Neural cell (in vitro differentiated cells): ENCODE results near the gene RDH14. TPM values are rescaled to one million over a fixed set of nuclear protein-coding genes. Genes with fewer than 3 reads are reported as not detected.

Experiments used
- H2AFZ ChIP-seq: fragments of 200-600, 300-800 bp; sonication (generic), shearing (Covaris generic); 2 replicates; pipeline ENCODE4 v1.6.0; 2014; ENCODE audit warnings: low read depth, mild to moderate bottlenecking, antibody characterized with exemption, low read length, moderate library complexity
- H3F3A ChIP-seq: fragments of 200-600 bp; shearing (Covaris generic); 2 replicates; pipeline ENCODE4 v1.6.1; 2016; ENCODE audit warnings: mild to moderate bottlenecking, moderate library complexity, mixed read lengths, antibody characterized with exemption, low read length; ENCODE audit not compliant: insufficient read depth, poor library complexity, severe bottlenecking
- H3K27ac ChIP-seq: fragments of 200-600, 300-800 bp; sonication (generic), shearing (Covaris generic); 2 replicates; pipeline ENCODE4 v1.5.1; 2014; ENCODE audit warnings: mild to moderate bottlenecking, low read length, moderate library complexity
- H3K27me3 ChIP-seq: fragments of 300-800, 200-600 bp; sonication (generic), shearing (Covaris generic); 2 replicates; pipeline ENCODE4 v1.6.0; 2014; ENCODE audit warnings: mild to moderate bottlenecking, low read depth, low read length, moderate library complexity; ENCODE audit not compliant: insufficient read depth
- H3K36me3 ChIP-seq: fragments of 300-800, 200-600 bp; sonication (generic), shearing (Covaris generic); 2 replicates; pipeline ENCODE4 v1.5.1; 2014; ENCODE audit warnings: mild to moderate bottlenecking, antibody characterized with exemption, low read length, moderate library complexity; ENCODE audit not compliant: insufficient read depth
- H3K4me2 ChIP-seq: fragments of 300-800, 200-600 bp; sonication (generic), shearing (Covaris generic); 2 replicates; pipeline ENCODE4 v1.6.0; 2014; ENCODE audit warnings: mild to moderate bottlenecking, low read length
- H3K4me3 ChIP-seq: fragments of 300-800, 200-600 bp; sonication (generic), shearing (Covaris generic); 2 replicates; pipeline ENCODE4 v1.5.1; 2014; ENCODE audit warnings: mild to moderate bottlenecking, low read length, moderate library complexity
- H3K79me2 ChIP-seq: fragments of 200-600 bp; shearing (Covaris generic); replicated peaks from 2 replicates; pipeline ENCODE4 v1.6.0; 2014; ENCODE audit warnings: mild to moderate bottlenecking, low read length, moderate library complexity; ENCODE audit not compliant: insufficient read depth
- H3K9ac ChIP-seq: fragments of 300-800, 200-600 bp; sonication (generic), shearing (Covaris generic); 2 replicates; pipeline ENCODE4 v1.6.1; 2016; ENCODE audit warnings: mild to moderate bottlenecking, low read length, mixed read lengths
- H3K9me2 ChIP-seq: fragments of 200-600 bp; shearing (Covaris generic); 2 replicates; pipeline ENCODE4 v1.6.1; 2016; ENCODE audit warnings: mild to moderate bottlenecking, low read length, mixed read lengths; ENCODE audit not compliant: insufficient read depth
- H3K9me3 ChIP-seq: fragments of 200-600, 300-800 bp; sonication (generic), shearing (Covaris generic); 2 replicates; pipeline ENCODE4 v1.6.1; 2016; ENCODE audit warnings: mild to moderate bottlenecking, mixed run types, low read length, moderate library complexity, mixed read lengths
- H4K20me1 ChIP-seq: fragments of 200-600 bp; shearing (Covaris generic); 2 replicates; pipeline ENCODE4 v1.6.1; 2016; ENCODE audit warnings: mild to moderate bottlenecking, mixed run types; ENCODE audit not compliant: insufficient read depth
- CTCF ChIP-seq: fragments of 450-650 bp; IDR thresholded peaks from 2 replicates; pipeline ENCODE4 v1.5.1; 2014; ENCODE audit warnings: antibody characterized with exemption, mild to moderate bottlenecking, moderate library complexity; ENCODE audit not compliant: poor library complexity, severe bottlenecking
- EP300 ChIP-seq: fragments of 450-650 bp; conservative IDR thresholded peaks from 2 replicates; pipeline ENCODE4 v1.6.1; 2014; ENCODE audit warnings: antibody characterized with exemption, mild to moderate bottlenecking, moderate library complexity; ENCODE audit not compliant: poor library complexity, severe bottlenecking
- EZH2 ChIP-seq: fragments of 200-600, 300-800 bp; shearing (Covaris generic), sonication (generic); IDR thresholded peaks from 2 replicates; pipeline ENCODE4 v1.6.1; 2014; ENCODE audit warnings: antibody characterized with exemption, low read length, borderline replicate concordance, mild to moderate bottlenecking; ENCODE audit not compliant: insufficient read depth, poor library complexity, severe bottlenecking
- MXI1 ChIP-seq: fragments of 450-650 bp; conservative IDR thresholded peaks from 2 replicates; pipeline ENCODE4 v1.6.1; 2014; ENCODE audit warnings: antibody characterized with exemption, mild to moderate bottlenecking; ENCODE audit not compliant: poor library complexity, severe bottlenecking
- POLR2AphosphoS5 ChIP-seq: IDR thresholded peaks from 2 replicates; pipeline ENCODE4 v1.6.1; 2012
- RAD21 ChIP-seq: fragments of 450-650 bp; conservative IDR thresholded peaks from 2 replicates; pipeline ENCODE4 v1.6.1; 2014; ENCODE audit warnings: antibody characterized with exemption, mild to moderate bottlenecking, moderate library complexity
- REST ChIP-seq: IDR thresholded peaks from 2 replicates; pipeline ENCODE4 v1.6.1; 2012; ENCODE audit warnings: borderline replicate concordance
- SMC3 ChIP-seq: fragments of 450-650 bp; conservative IDR thresholded peaks from 2 replicates; pipeline ENCODE4 v1.6.1; 2014; ENCODE audit warnings: antibody characterized with exemption, mild to moderate bottlenecking, moderate library complexity; ENCODE audit not compliant: poor library complexity
- TAF1 ChIP-seq: IDR thresholded peaks from 2 replicates; pipeline ENCODE4 v1.6.1; 2012; ENCODE audit warnings: low read depth
- polyA plus RNA-seq: library from polyadenylated mRNA; depleted of rRNA; stranded (reverse); fragments of >200 nt; gene quantifications from 2 replicates; pipeline ENCODE4 v1.2.3, GENCODE V29; 2014

RDH14 gene
- polyA plus RNA-seq, 1 donor from 2014 or later: 29.4 TPM

- no peak overlapping the region for H2AFZ ChIP-seq
- TF ChIP-seq REST: no peak
- no peak for TF ChIP-seq SMC3
- no peak for TF ChIP-seq TAF1
- no peak for TF ChIP-seq RAD21
- TF ChIP-seq EP300: no peak
- TF ChIP-seq CTCF: no peak
- no peak for TF ChIP-seq EZH2
- H3K9ac ChIP-seq: no peak overlapping the region
- no peaks in the 10 kb centered on the region for H4K20me1 ChIP-seq
- H3K9me3 ChIP-seq: no peaks in the 10 kb centered on the region
- H3K27ac ChIP-seq: no peak overlapping the region
- no peaks in the 10 kb centered on the region for H3K27me3 ChIP-seq
- H3K36me3 ChIP-seq: no peaks in the 10 kb centered on the region
- H3K79me2 ChIP-seq: no peaks in the 10 kb centered on the region
- no peak overlapping the region for H3K4me3 ChIP-seq
- H3F3A ChIP-seq: no peaks in the 10 kb centered on the region
- H3K9me2 ChIP-seq: no peaks in the 10 kb centered on the region
- H3K4me2 ChIP-seq: no peak overlapping the region
Observed at GRCh38 chr2:18600255-18600613, 39.8 kb upstream of the RDH14 start.

GRCh38 chr2:18599509-18600254, 39.2 kb upstream of the RDH14 start:
- no peaks in the 10 kb centered on the region for H4K20me1 ChIP-seq
- no peak overlapping the region for H3K4me3 ChIP-seq
- no peaks in the 10 kb centered on the region for H3K36me3 ChIP-seq
- H3K9ac ChIP-seq: no peak overlapping the region
- no peaks in the 10 kb centered on the region for H3K79me2 ChIP-seq
- no peaks in the 10 kb centered on the region for H3K9me2 ChIP-seq
- no peak overlapping the region for H3K27ac ChIP-seq
- no peaks in the 10 kb centered on the region for H3K9me3 ChIP-seq
- H3F3A ChIP-seq: no peaks in the 10 kb centered on the region
- H2AFZ ChIP-seq: no peak overlapping the region
- H3K4me2 ChIP-seq: no peak overlapping the region
- TF ChIP-seq POLR2AphosphoS5: no peak
- no peak for TF ChIP-seq REST
- TF ChIP-seq MXI1: no peak
- TF ChIP-seq EZH2: no peak
- TF ChIP-seq SMC3: no peak
- TF ChIP-seq RAD21: no peak
- TF ChIP-seq EP300: no peak
- TF ChIP-seq CTCF: no peak
- no peak for TF ChIP-seq TAF1
- no peaks in the 10 kb centered on the region for H3K27me3 ChIP-seq
